Gastrocnemius medialis (tissue), 4 donors: ENCODE results near the gene TTC5. TPM values are rescaled to one million over a fixed set of nuclear protein-coding genes. Genes with fewer than 3 reads are reported as not detected.
"Not testable (repeated sequence)": the region's sequence is repeated elsewhere in the genome, so short reads cannot be mapped to it uniquely, and the experiment has no call there.

Source experiments
- ATAC-seq, 2 donors: fragments of 150-250 bp; one replicate each; pipeline ENCODE4 v1.9.1; 2016
- DNase-seq, 2 donors: peaks; one replicate each; pipeline ENCODE4 v3.0.0-alpha.2; 2019
- H3K27ac ChIP-seq, 4 donors: fragments of 200-600 bp; sonication (generic); 1 replicate in 1 of 4; 2 replicates in 3 of 4; pipeline ENCODE4 v1.5.1; 2016 to 2018; ENCODE audit warnings: mild to moderate bottlenecking in 2 of 4, moderate library complexity in 1 of 4
- H3K27me3 ChIP-seq, 3 donors: fragments of 200-600 bp; sonication (generic) in 2 of 3; 1 replicate in 1 of 3; 2 replicates in 2 of 3; pipeline versions ENCODE4 v1.5.1 to v1.6.0; 2016 to 2019; ENCODE audit warnings: mild to moderate bottlenecking in 1 of 3, moderate library complexity in 1 of 3
- H3K36me3 ChIP-seq, 2 donors: fragments of 200-600 bp; sonication (generic) in 1 of 2; one replicate each; pipeline ENCODE4 v1.5.1; 2017 to 2018
- H3K4me1 ChIP-seq, 2 donors: fragments of 200-600 bp; sonication (generic) in 1 of 2; one replicate each; pipeline ENCODE4 v1.5.1; 2016 to 2017; ENCODE audit warnings: mild to moderate bottlenecking in 2 of 2
- H3K4me3 ChIP-seq, 4 donors: fragments of 200-600 bp; sonication (generic) in 3 of 4; 1 replicate in 1 of 4; 2 replicates in 3 of 4; pipeline ENCODE4 v1.5.1; 2016 to 2019; ENCODE audit warnings: mild to moderate bottlenecking in 2 of 4
- H3K9me3 ChIP-seq, 3 donors: fragments of 200-600 bp; sonication (generic) in 2 of 3; 1 replicate in 1 of 3; 2 replicates in 2 of 3; pipeline ENCODE4 v1.5.1; 2016 to 2019
- CTCF ChIP-seq, 5 experiments: fragments of 450-650 bp in 3 of 5; fragments of 200-600 bp in 2 of 5; sonication (generic) in 2 of 5; IDR thresholded peaks in 4 of 5; conservative IDR thresholded peaks in 1 of 5; 1 replicate in 4 of 5; 2 replicates in 1 of 5; pipeline ENCODE4 v1.5.1; 2016 to 2019; ENCODE audit warnings: antibody characterized with exemption in 5 of 5, mild to moderate bottlenecking in 3 of 5, moderate library complexity in 3 of 5
- POLR2A ChIP-seq, 2 donors: fragments of 450-650 bp; IDR thresholded peaks; one replicate each; pipeline ENCODE4 v1.6.1; 2017; ENCODE audit warnings: antibody characterized with exemption in 2 of 2, mild to moderate bottlenecking in 2 of 2, moderate library complexity in 2 of 2
- in situ Hi-C, 4 donors: fragments of 200-750 bp; cut with MboI; loops; one replicate each; pipeline versions ENCODE4 v1.15.0 to v1.8.0; 2017; ENCODE audit warnings: low sequenced_read_pairs in 4 of 4
- intact Hi-C: fragments of 100-400 bp; cut with DNase I; formaldehyde crosslinking; loops from one replicate; pipeline ENCODE4 v1.15.1; 2023; ENCODE audit warnings: low total_unique reads
- total RNA-seq, 4 donors: library from RNA; depleted of rRNA; stranded (reverse); fragments of >200 nt; gene quantifications; one replicate each; pipeline versions ENCODE4 v1.1.0 to v1.2.3, GENCODE V29; 2016

Gene TTC5
- total RNA-seq, 4 donors from 2014 or later: 3.7 to 6.3 (median 4.8) TPM

DNA sequence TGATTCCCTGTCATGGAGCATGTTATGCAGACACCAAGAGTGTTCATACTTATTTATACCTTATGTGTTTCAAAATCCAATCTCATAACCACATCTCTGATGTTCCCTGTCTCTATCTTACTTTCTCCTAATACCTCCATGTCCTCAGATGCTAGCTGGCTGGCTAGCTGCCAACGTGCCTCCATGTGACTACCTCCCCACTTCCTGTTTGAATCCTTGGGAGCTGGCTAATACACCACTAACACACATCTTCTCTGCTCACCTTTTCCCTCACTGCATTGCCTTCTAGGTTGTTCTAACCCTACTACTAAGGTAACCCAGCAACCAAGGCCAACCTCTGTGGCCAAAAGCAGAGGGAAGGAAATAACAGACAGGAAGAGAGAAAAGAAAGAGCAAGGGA is 27.3 kb downstream of the TTC5 start:
- Histone ChIP-seq H3K4me1 (no peaks in the 10 kb centered on the region), H3K27ac (no peak overlapping the region), H3K36me3 (no peaks in the 10 kb centered on the region), H3K9me3 (no peaks in the 10 kb centered on the region), H3K27me3 (no peaks in the 10 kb centered on the region), H3K4me3 (no peak overlapping the region)
- intact Hi-C loops (loop anchor here (10.0 kb wide), 1 partner anchor 1066 kb away; no protein-coding TSS in a partner anchor), in situ Hi-C loops (no loop called here)
- no peak for ATAC-seq
- DNase-seq: no peak
- TF ChIP-seq CTCF (IDR thresholded peaks at IDR 0.05 in 4 of 5, conservative IDR thresholded peaks at IDR 0.05 in 1 of 5) (no peak), POLR2A (IDR thresholded peaks at IDR 0.05) (no peak)

DNA sequence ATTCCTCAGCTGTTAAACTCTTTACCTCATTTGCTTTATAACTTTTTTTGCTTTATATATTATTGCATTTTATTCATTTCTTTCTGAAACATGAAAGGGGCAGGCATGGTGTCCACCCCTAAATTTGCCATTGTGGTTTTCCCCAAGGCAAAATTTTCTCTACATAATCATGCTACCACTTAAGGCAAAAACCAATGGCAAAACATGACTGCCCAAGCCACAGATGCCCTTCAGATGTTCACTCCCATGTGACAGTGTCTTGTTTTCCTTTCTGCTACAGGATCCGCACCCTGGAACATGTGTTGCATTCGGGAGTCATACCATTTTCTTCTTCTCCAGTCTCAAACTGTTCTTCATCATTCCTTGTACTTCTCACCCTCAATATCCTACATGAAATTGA is 28.3 kb downstream of the TTC5 start:
- H3K4me1 ChIP-seq: no peaks in the 10 kb centered on the region
- no peak overlapping the region for H3K27ac ChIP-seq
- in situ Hi-C loops: no loop called here
- H3K27me3 ChIP-seq: no peaks in the 10 kb centered on the region
- no peaks in the 10 kb centered on the region for H3K9me3 ChIP-seq
- H3K4me3 ChIP-seq: no peak overlapping the region
- ATAC-seq (no peak), DNase-seq (no peak)
- TF ChIP-seq CTCF (IDR thresholded peaks at IDR 0.05 in 4 of 5, conservative IDR thresholded peaks at IDR 0.05 in 1 of 5) (no peak), POLR2A (IDR thresholded peaks at IDR 0.05) (no peak)
- intact Hi-C loops: loop anchor here (10.0 kb wide), 1 partner anchor 1067 kb away; no protein-coding TSS in a partner anchor
- no peaks in the 10 kb centered on the region for H3K36me3 ChIP-seq

DNA sequence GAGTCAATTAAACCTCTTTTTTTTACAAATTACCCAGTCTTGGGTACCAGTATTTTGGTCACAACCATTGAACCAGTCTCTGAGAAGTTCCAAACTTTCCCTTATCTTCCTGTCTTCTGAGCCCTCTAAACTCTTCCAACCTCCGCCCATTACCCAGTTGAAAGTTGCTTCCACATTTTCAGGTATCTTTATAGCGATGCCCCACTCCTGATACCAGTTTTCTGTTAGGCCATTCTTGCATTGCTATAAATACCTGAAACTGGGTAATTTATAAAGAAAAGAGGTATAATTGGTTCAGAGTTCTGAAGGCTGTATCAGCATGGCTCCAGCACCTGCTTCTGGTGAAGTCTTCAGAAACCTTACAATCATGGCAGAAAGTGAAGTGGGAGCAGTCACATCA is 31.7 kb downstream of the TTC5 start:
- no peaks in the 10 kb centered on the region for H3K9me3 ChIP-seq
- no peaks in the 10 kb centered on the region for H3K4me1 ChIP-seq
- intact Hi-C loops (loop anchor here (10.0 kb wide), 1 partner anchor 1071 kb away; no protein-coding TSS in a partner anchor), in situ Hi-C loops (no loop called here)
- no peaks in the 10 kb centered on the region for H3K27me3 ChIP-seq
- no peaks in the 10 kb centered on the region for H3K36me3 ChIP-seq
- ATAC-seq (no peak), DNase-seq (no peak)
- H3K27ac ChIP-seq: no peak overlapping the region
- no peak overlapping the region for H3K4me3 ChIP-seq
- no peak for TF ChIP-seq CTCF (IDR thresholded peaks at IDR 0.05 in 4 of 5, conservative IDR thresholded peaks at IDR 0.05 in 1 of 5)
- no peak for TF ChIP-seq POLR2A (IDR thresholded peaks at IDR 0.05)

GRCh38 chr14:20264361-20264760 is 41.4 kb downstream of the TTC5 start:
- intact Hi-C loops, H3K4me1 ChIP-seq, ATAC-seq, H3K27ac ChIP-seq, H3K36me3 ChIP-seq, H3K27me3 ChIP-seq, DNase-seq, H3K4me3 ChIP-seq, in situ Hi-C loops, H3K9me3 ChIP-seq: not testable (repeated sequence)

DNA sequence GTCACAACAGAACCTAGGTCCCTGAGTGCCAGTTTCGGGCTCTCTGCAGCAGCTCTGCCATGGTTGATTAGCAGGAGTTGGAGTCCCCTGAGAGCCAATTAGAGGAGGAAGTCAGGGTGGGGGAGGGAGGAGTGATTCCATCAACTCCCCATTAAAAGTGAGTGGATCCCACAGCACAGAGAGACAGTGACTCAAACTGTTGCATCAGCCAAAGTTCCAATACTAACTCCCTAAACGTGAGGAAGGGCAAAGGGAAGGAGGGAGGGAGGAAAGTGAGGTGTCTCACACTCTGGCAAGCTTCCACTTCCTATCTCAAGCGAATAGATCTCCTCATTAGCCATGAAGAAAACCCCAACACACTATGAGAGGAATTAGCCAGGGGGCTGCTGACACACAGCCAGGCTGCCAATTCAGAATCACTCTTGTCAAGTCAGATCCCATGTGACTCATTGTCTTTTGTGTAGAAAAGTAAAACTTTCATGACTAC is 43.1 kb downstream of the TTC5 start:
- Histone ChIP-seq H3K36me3 (no peaks in the 10 kb centered on the region), H3K27ac (no peak overlapping the region), H3K27me3 (no peaks in the 10 kb centered on the region), H3K4me3 (no peak overlapping the region), H3K9me3 (no peaks in the 10 kb centered on the region), H3K4me1 (no peaks in the 10 kb centered on the region)
- ATAC-seq (no peak), DNase-seq (no peak)
- in situ Hi-C loops (no loop called here), intact Hi-C loops (no loop called here)
- TF ChIP-seq POLR2A (IDR thresholded peaks at IDR 0.05): no peak
- TF ChIP-seq CTCF (IDR thresholded peaks at IDR 0.05 in 4 of 5, conservative IDR thresholded peaks at IDR 0.05 in 1 of 5): no peak
